HG03558 (cell line): ENCODE results near the gene MITF.
"Not testable (repeated sequence)": the region's sequence is repeated elsewhere in the genome, so short reads cannot be mapped to it uniquely, and the experiment has no call there.

ENCODE experiments used
- ATAC-seq: cut with Tn5 transposase; IDR thresholded peaks from one replicate; pipeline ENCODE4 v1.9.1; 2021; ENCODE audit warnings: moderate number of reproducible peaks; ENCODE audit not compliant: unreplicated experiment; ENCODE audit errors: extremely low read depth

MITF gene

GRCh38 chr3:69784954-69785514 lies 45.8 kb downstream of the MITF start:
- ATAC-seq = no peak

DNA sequence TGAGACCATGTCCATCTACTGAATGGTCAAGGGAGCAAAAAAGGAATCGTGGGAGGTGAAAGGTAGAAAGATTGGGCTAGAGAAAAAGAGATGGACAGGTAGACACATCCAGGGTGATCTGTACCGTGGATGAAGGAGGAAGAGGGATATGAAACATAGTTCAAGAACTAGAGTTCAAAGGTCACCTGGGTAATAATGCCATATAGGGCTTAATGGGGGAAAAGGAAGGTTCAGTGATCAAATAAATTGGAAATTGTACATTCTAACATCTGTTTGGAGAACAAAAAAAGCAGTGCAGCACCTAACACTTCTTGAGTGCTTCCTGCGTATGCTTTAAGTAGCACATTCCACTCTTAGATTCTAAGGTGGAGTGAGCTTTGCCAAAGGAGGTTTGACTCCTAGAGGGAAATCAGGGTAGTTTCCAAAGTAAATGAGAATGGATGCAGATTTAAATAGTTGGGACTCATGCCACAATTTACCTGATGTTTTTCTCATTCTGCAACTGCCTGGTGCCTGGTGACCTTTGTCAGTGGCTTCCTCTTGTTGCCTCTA lies 46.6 kb downstream of the MITF start:
- no peak for ATAC-seq

DNA sequence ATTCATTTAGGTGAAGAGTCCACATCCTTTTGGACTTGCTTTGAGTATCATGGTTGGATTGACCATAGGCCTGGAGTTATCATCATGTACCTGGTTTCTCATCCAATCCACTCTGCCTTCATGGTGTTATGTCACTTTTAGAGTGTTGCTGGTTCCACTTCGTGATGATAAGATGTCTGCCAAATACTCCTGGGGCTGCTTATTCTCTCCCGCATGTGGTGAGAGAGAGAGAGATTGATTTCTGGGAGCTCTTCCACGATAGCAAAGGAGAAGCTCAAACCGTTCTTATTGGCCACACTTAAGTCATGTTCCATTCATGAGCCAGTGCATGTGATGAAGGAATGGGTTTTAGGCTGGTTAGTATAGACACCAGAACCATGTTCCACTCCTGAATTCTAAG lies 47.6 kb downstream of the MITF start:
- no peak for ATAC-seq

- ATAC-seq = no peak
Measured at GRCh38 chr3:69787436-69788168, 48.3 kb downstream of the MITF start.

DNA sequence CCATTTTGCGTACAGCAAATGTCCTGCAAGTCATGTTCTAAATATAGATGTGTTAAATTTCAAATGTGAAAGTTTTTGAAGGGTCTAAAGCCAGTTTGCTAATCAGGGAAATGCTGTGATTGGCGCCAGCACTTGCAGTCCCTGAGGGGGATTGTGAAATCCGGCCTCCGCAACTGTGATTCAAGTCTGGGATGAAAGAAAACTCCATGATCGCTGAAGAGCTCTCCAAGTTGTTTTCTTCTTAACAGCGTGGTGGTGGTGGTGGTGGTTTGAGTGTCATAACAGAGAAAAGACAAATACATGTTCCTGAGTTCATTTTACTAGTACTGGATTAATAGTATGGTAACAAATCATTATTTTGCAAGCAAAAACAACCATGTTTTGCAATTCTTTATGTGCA lies 51.8 kb downstream of the MITF start:
- ATAC-seq = no peak

GRCh38 chr3:69791919-69792399 lies 52.7 kb downstream of the MITF start:
- no peak for ATAC-seq

GRCh38 chr3:69796126-69796525 lies 56.9 kb downstream of the MITF start:
- ATAC-seq = not testable (repeated sequence)

- ATAC-seq = no peak
Measured at GRCh38 chr3:69803681-69804270, 64.5 kb downstream of the MITF start.

DNA sequence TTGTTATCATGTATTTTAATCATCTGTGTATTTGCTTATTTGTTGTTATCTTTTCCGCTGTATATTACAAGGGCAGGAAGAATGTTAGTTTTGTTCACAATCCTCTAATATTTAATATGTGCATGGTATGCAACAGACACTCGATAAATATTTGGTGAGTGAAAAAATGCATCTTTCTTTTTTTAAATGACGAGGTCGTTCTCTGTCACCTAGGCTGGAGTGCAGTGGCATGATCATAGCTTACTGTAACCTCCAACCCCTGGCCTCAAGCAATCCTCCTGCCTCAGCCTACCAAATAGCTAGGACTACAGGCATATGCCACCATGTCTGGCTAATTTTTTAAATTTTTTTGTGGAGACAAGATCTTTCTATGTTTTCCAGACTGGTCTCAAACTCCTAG lies 66.2 kb downstream of the MITF start:
- no peak for ATAC-seq

DNA sequence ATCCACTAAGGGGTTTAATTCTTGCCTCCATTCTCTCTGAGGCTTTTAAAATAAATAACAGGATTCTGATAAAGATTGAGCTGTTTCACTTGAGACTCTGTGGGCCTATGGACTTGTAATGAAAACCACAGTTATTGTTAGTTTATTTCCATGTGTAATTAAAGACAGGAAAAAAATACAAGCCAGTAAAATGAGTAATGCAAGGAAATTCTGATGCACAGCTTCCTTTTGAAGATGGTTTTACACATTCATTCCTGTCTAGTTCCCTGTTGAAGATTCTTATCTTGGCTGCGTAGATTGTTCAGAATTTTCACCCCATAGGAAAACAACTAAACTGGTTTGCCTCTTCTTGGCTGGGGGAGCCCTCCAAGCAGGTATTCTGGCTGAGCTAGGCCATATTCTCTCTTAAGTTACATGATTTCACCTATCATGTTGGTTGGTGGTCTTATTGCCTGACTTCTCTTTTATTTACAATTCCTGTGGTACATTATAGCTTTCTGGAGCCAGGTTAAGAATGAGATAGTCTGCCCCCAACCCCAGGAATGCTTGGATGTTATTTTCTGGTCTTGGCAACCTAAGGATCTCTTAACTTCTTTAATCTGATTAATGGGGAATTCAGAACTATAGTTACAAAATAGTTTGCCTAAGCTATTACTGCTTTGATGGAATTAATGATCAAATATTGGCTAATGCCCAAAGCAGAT lies 67.6 kb downstream of the MITF start:
- no peak for ATAC-seq

DNA sequence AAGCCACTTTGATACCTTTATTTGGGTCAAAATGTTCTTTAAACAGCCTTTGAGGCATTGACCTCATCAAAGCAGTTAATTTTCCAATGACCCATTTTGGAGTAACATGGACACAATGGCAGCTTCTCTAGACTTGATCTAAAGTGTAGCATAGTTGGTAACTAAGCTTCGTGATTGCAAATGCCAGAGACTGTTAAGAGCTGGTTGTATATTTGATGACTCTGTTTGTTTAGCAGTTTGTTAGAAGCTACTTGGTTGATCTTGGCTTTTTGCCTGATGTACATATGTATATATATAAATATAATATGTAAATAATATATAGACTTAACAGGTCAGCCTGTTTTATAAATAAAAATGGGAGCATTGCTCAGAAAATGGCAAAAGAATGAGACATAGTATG lies 68.4 kb downstream of the MITF start:
- no peak for ATAC-seq

- ATAC-seq = no peak
Measured at GRCh38 chr3:69809076-69809835, 70.0 kb downstream of the MITF start.

DNA sequence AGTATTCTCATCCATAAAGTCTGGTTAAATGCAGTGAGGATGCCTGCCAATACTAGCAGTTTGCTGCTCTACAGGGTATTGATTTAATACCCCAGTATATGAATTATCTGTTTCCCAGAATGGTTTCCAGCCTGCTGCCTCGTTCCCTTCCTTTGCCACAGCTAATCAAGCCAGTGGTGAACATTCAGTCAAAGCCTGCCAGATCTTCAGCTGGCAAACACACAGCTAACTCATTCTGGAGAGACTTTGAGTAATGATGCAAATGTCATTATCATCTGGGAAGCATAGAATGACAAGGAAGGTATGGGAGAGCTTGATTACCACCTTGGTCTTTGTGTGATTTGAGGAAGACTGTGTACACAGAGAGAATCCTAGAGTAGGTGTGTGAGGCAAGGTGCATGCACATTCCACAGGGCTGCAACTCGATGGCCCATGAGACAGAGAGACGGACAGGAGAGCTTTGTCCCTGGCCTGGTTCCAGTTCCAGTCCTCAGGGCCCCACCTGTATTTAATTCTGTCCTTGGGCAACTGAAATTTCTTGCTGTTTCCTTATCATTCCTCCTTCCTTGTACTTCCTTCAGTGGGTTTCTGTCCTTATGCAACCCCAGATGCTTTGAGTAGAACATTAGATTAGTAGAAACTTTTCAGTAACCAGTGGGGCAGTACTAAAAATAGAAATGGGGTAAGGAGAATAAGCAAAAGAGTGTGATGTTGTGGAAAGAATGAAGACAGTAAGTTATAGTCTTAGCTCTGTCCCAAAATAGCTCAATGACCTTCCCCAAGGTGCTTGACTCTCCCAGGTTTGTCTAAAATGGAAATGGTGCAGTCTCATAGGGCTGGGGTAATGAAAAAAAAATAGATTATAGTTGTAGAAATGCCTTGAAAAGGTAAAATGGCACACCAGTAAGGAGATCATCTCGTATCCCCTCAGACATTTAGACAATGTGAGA lies 72.5 kb downstream of the MITF start:
- no peak for ATAC-seq

GRCh38 chr3:69815970-69816369 lies 76.7 kb downstream of the MITF start:
- ATAC-seq = no peak

DNA sequence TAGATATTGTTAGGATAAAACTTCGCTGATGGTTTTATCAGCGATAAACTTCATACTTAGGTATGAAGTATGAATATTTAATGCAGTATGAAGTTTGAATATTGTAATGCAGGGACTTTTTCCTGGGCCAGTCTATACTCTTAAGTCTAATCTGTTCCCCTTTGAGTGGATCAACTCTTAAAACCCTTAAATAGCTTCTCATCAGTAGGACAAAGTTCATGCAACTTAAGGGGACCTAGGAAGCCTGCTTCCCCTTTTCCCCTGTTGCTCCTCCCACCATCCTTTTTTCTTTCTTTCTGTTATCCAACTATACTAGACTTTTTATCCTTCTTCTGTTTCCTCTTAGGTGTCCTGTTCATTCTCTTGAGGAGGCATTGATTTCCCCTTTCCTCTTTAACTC lies 78.7 kb downstream of the MITF start:
- ATAC-seq = no peak

DNA sequence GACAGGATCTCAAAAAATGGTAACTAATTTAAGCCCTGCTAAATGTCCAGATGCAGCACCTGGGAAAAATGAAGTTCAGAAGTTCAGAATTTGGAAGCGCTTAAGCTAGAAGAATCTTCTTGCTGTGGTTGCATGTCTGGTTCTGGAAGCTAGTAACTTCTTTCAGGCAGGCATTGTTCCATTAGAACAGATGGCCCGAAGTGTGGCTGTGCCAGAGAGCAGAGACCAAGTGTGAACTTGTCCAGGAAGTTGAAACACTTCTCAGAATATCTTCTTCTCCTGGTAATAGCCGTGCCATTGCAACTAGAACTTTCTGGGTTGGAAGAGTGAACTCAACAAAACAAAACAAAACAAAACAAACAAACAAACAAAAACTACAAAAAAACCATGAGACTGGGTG lies 80.0 kb downstream of the MITF start:
- ATAC-seq = no peak

GRCh38 chr3:69821133-69821532 lies 81.9 kb downstream of the MITF start:
- ATAC-seq = no peak

GRCh38 chr3:69823743-69824142 lies 84.5 kb downstream of the MITF start:
- no peak for ATAC-seq

GRCh38 chr3:69825446-69825845 lies 86.2 kb downstream of the MITF start:
- no peak for ATAC-seq
